ENCODE data around the gene TTLL7.

The TTLL7 gene

DNA sequence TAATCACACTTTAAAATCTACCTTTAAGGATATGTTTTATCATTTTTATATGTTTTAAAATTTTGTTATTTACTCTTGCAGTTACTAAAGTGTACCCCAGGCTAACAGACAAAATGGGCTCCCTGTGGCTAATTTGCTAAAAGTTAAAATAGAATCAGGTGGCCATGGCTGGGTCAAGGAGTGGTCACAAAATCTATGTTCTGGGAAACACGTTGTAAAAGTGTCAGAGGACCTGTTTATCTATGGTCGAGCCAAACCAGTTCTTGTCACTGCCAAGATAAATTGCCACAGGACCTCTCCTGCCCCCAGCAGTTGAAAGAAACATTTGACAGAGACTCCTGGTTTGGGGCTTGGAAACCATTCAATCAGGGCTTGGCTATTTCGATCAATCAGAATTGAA is 21.2 kb upstream of the TTLL7 start:
- TF ChIP-seq, protein P1, sequence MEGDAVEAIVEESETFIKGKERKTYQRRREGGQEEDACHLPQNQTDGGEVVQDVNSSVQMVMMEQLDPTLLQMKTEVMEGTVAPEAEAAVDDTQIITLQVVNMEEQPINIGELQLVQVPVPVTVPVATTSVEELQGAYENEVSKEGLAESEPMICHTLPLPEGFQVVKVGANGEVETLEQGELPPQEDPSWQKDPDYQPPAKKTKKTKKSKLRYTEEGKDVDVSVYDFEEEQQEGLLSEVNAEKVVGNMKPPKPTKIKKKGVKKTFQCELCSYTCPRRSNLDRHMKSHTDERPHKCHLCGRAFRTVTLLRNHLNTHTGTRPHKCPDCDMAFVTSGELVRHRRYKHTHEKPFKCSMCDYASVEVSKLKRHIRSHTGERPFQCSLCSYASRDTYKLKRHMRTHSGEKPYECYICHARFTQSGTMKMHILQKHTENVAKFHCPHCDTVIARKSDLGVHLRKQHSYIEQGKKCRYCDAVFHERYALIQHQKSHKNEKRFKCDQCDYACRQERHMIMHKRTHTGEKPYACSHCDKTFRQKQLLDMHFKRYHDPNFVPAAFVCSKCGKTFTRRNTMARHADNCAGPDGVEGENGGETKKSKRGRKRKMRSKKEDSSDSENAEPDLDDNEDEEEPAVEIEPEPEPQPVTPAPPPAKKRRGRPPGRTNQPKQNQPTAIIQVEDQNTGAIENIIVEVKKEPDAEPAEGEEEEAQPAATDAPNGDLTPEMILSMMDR (IDR thresholded peaks at IDR 0.05; ENCODE audit: extremely low read depth, missing control alignments), result no peak
- no peak for DNase-seq (ENCODE audit: low spot score)

DNA sequence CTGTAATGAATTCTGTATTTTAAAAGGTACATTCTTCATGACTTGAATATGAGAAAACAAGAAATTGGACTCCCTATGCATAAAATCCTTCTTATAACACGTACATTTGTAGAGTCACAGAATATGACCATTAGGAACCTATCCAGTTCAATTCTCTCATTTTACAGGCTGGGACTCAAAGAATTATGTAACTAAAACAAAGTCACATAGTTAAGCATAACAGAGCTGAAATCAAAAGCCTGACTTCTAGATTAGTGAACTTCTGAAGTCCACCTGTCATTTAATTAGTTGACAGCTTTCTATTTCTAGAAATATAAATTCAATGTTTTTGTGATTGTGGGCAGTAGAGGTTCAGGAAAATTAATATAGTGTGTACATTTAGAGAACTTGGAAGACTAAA is 20.3 kb upstream of the TTLL7 start:
- TF ChIP-seq, protein P1 (IDR thresholded peaks at IDR 0.05; ENCODE audit: extremely low read depth, missing control alignments), result no peak
- no peak for DNase-seq (ENCODE audit: low spot score)

DNA sequence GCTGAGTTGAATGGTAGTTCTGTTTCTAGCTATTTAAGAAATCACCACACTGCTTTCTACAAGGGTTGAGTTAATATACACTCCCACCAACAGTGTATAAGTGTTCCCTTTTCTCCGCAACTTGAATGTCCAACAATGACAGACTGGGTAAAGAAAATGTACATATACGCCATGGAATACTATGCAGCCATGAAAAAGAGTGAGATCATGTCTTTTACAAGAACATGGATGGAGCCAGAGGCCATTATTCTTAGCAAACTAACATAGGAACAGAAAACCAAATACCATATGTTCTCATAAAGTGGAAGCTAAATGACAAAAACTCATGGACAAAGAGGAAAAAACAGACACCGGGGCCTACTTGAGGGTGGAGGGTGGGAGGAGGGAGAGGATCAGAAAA is 14.8 kb upstream of the TTLL7 start:
- no peak for DNase-seq (ENCODE audit: low spot score)
- TF ChIP-seq, protein P1 (IDR thresholded peaks at IDR 0.05; ENCODE audit: extremely low read depth, missing control alignments), result no peak

DNA sequence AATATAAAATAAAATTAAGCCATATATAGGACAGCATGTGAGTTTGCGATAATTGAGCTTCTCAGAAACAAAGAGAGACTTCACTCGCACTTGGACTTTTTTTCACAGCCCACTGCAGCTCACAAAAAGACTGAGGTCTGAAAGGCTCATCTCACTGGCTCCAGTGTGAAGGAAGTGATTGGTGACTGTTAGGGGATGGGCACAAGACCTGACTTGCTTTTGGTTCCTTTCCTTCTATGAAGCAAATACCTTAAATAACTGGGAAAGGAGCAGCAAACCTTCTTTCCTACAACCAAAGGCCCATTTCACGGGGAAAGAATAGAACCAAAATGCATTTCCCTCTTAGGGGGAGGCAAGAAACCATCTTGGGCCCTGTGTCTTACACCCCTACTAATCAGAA is 13.1 kb upstream of the TTLL7 start:
- TF ChIP-seq, protein P1 (IDR thresholded peaks at IDR 0.05; ENCODE audit: extremely low read depth, missing control alignments), result no peak

DNA sequence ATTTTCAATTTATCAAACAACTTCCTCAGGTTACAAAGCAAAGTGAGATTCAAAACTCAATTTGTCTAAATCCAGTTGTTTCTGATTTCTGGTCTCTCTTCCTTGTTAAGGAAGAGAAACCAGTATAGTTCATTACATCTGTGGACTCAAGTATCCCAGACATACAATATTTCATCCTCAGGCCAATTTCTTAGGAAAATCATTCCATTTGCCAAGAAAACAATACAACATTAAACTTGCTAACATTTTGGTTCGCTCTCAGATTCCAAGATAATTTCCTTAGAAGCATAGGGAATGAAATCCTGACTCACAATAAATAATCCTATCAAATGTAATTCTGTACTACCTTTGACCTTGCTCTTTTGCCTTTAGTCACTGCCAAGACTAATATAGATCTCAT is 11.2 kb upstream of the TTLL7 start:
- TF ChIP-seq, protein P1 (IDR thresholded peaks at IDR 0.05; ENCODE audit: extremely low read depth, missing control alignments), result no peak
- DNase-seq (ENCODE audit: low spot score), result no peak

More for the DNA sequence above, 13.1 kb upstream of the TTLL7 start:
- no peak for DNase-seq (ENCODE audit: low spot score)

DNA sequence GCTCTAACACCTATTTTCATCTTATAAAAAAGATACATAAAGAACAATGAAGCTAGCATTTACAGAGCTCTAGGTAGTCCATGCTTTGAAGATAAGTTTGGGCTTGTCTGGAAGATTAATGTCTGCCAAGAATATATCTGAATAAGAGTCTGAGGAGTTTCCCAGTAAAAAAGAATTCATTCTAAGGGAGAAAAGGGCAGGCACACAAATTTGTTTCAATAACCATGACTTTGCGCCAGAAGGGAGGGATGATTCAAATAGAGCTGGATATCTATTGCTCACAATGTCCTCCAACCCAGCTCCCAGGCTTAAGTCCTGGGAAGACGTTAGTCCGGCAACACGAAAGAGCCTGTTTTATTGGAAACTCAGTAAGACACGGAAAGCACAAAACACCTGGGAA is 9.7 kb upstream of the TTLL7 start:
- no peak for DNase-seq (ENCODE audit: low spot score)
- TF ChIP-seq, protein P1 (IDR thresholded peaks at IDR 0.05; ENCODE audit: extremely low read depth, missing control alignments), result no peak

DNA sequence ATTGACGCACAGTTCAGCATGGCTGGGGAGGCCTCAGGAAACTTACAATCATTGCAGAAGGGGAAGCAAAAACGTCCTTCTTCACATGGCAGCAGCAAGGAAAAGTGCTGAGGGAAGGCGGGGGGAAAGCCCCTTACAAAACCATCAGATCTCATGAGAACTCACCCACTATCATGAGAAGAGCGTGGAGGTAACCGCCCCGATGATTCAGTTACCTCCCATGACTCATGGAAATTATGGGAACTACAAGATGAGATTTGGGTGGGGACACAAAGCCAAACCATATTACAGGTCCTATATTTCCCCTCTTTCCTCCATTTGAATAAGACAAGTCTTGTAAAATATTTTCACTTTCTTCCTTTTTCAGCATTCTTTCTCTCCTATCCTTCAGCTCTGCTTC is 7.7 kb upstream of the TTLL7 start:
- no peak for DNase-seq (ENCODE audit: low spot score)
- TF ChIP-seq, protein P1 (IDR thresholded peaks at IDR 0.05; ENCODE audit: extremely low read depth, missing control alignments), result no peak

All from GM20000 (cell line).